Measurements from ENCODE around the gene P2RX7.
A peak's percentile ranks its signal among the peaks of the same experiment; 100 is the strongest.

The P2RX7 gene

DNA sequence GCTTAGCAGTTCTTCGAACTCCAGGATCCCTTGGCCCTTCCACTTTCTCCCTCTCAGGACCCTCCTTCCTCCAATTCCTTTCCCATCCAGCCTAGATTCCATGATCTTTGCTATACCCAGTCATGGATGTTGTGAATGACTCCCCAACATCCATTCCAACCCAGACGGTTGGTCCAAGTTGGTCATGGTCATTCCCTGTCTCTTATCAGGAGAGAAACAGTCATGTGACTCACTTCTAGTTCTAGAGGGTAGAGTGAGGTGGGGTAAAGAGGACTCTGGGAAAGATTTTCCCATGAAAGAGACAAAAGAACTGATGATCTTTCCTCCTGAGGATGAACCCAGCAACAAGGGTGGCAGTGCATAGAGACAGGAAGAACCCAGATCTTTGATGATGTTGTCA, 9.2 kb upstream of the P2RX7 start:
- in situ Hi-C loops (cut with HindIII; ENCODE audit: low sequenced_read_pairs) = no loop called here
- no peak for DNase-seq (ENCODE audit: low read depth)
- no peak overlapping the region for H3K4me3 ChIP-seq (ENCODE audit: low read depth, low read length)
- TF ChIP-seq, protein P1, sequence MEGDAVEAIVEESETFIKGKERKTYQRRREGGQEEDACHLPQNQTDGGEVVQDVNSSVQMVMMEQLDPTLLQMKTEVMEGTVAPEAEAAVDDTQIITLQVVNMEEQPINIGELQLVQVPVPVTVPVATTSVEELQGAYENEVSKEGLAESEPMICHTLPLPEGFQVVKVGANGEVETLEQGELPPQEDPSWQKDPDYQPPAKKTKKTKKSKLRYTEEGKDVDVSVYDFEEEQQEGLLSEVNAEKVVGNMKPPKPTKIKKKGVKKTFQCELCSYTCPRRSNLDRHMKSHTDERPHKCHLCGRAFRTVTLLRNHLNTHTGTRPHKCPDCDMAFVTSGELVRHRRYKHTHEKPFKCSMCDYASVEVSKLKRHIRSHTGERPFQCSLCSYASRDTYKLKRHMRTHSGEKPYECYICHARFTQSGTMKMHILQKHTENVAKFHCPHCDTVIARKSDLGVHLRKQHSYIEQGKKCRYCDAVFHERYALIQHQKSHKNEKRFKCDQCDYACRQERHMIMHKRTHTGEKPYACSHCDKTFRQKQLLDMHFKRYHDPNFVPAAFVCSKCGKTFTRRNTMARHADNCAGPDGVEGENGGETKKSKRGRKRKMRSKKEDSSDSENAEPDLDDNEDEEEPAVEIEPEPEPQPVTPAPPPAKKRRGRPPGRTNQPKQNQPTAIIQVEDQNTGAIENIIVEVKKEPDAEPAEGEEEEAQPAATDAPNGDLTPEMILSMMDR (IDR thresholded peaks at IDR 0.05; ENCODE audit: low read depth, low read length, missing control alignments) = no peak

DNA sequence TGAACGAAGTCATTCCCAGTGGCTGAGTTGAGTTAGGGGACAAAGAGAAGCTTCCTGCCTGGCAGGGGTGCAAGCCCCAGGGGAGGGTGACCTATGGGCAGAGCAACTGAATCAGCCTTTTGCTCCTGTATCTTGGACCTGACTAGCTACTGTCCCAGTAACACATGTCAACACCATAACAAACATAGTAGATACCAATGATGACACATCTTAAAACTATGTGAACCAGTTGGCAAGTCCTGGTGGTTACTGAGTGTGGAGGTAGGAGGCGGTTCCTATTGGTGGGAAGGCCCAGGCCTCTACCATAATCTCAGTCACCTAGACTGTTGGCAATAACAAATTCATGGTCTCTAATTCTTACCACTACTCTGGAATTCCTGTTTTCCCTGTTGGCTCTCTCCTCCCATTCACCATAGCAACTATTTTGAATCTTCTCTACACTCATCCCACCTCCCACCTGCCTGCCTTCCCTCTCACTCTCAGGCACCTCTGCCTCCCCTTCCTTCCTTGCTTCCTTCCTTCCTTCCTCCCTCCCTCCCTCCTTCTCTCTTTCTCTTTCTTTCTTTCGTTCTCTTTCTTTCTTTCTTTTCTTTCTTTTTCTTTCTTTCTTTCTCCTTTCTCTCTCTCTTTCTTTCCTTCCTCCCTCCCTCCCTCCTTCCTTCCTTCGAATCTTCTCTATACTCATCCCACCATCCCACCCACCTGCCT, 8.1 kb upstream of the P2RX7 start:
- H3K4me3 ChIP-seq (ENCODE audit: low read depth, low read length) = no peak overlapping the region
- in situ Hi-C loops (cut with HindIII; ENCODE audit: low sequenced_read_pairs) = no loop called here
- TF ChIP-seq, protein P1 (IDR thresholded peaks at IDR 0.05; ENCODE audit: low read depth, low read length, missing control alignments) = no peak
- peak; percentile 87 for DNase-seq (ENCODE audit: low read depth)

DNA sequence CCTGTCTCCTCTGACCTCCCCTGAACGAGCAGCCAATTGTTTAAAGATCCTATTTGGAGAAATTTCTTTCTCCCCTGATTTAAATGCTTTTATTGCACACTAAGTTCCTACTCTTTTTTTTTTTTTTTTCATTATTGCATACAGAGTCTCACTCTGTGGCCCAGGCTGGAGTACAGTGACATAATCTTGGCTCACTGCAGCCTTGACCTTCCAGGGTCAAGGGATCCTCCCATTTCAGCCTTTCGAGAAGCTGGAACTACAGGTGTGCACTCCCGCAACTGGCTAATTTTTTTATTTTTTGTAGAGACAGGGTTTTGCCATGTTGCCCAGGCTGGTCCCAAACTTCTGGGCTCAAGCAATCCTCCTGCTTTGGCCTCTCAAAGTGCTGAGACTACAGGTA, 5.2 kb upstream of the P2RX7 start:
- no peak for DNase-seq (ENCODE audit: low read depth)
- in situ Hi-C loops (cut with HindIII; ENCODE audit: low sequenced_read_pairs) = no loop called here
- no peak overlapping the region for H3K4me3 ChIP-seq (ENCODE audit: low read depth, low read length)
- TF ChIP-seq, protein P1 (IDR thresholded peaks at IDR 0.05; ENCODE audit: low read depth, low read length, missing control alignments) = no peak

DNA sequence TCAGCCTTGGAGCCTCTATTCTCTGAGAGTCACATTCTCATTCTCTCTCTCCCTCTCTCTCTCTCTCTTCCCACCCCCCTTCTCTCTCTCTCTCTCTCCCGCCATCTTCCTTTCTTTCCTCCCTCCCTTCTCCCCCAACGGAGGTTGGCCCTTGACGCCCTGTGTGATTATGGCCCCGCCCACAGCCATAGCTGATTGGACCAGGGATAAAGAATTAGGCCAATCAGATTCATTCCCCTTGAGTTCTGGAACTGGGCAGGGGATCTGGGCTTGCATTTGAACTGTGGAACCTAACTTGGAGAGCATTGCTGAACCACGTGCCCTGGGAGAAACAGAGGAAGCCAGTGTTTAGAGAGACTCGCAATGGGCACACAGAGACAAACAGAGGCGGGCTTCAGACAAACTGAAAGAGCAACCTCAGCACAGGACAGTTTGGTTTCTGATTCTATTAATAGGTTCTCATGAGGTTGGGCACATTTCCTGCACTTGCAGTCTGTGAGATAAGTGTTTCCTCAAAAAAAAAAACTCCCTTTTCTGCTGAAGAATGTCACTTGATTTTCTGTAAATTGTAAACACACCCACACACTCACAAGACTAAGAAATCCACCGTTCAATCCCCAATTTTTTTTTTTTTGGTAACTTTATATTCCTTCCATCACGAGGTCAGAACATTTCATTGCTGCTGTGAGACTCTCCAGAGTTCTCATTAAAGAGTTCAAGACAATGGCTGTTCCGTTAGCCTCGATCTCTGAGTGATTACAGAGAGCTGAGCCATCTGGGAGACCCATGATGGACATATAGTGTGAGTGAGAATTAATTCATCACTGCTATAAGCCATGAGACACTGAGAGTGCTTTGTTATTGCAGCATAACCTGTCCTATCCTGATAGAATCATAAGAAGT, 3.5 kb upstream of the P2RX7 start:
- no peak overlapping the region for H3K4me3 ChIP-seq (ENCODE audit: low read depth, low read length)
- in situ Hi-C loops (cut with HindIII; ENCODE audit: low sequenced_read_pairs) = no loop called here
- DNase-seq (ENCODE audit: low read depth) = no peak
- TF ChIP-seq, protein P1 (IDR thresholded peaks at IDR 0.05; ENCODE audit: low read depth, low read length, missing control alignments) = no peak

DNA sequence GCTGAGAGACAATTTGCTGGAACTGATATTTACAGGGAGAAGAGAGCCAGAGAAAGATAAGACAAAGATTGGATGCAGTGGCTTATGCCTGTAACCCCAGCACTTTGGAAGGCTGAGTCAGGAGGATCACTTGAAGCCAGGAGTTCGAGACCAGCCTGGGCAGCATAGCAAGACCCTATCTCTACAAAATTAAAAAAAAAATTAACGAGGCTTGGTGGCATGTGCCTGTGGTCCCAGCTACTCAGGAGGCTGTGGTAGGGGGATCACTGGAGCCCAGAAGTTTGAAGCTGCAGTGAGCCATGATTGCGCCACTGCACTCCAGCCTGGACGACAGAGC, 2.9 kb upstream of the P2RX7 start:
- DNase-seq (ENCODE audit: low read depth) = no peak
- no peak overlapping the region for H3K4me3 ChIP-seq (ENCODE audit: low read depth, low read length)
- in situ Hi-C loops (cut with HindIII; ENCODE audit: low sequenced_read_pairs) = no loop called here
- TF ChIP-seq, protein P1 (IDR thresholded peaks at IDR 0.05; ENCODE audit: low read depth, low read length, missing control alignments) = no peak

DNA sequence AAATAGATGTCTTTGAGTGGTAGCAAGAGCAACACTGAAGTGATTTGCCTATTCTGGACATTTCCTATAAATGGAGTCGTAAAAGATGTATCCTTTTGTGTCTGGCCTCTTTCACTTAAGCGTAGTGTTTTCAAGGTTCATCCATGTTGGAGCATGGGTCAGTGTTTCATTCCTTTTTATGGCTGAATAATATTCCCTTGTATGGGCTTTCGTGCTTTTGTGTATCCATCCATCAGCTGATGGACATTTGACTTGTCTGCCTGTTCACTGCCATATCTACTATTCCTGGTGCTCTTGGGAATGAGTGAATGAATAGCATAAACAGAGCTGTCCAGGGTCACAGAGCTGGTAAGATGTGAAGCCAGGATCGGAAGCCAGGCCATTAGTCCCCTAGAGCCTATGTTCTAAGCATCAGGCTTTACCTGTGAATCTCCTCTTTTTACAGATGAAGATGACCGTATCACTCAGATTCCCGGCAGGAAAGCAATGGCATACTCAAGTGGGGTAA, 1.8 kb upstream of the P2RX7 start:
- no peak for DNase-seq (ENCODE audit: low read depth)
- in situ Hi-C loops (cut with HindIII; ENCODE audit: low sequenced_read_pairs) = no loop called here
- no peak overlapping the region for H3K4me3 ChIP-seq (ENCODE audit: low read depth, low read length)
- TF ChIP-seq, protein P1 (IDR thresholded peaks at IDR 0.05; ENCODE audit: low read depth, low read length, missing control alignments) = no peak

Measured in astrocyte of the cerebellum (primary cell).